Measurements from ENCODE around the gene CSDE1.

- TF ChIP-seq CTCF (IDR thresholded peaks at IDR 0.05), result no peak
- TF ChIP-seq POLR2A (IDR thresholded peaks at IDR 0.05), result no peak
- no peak for TF ChIP-seq POLR2AphosphoS5 (IDR thresholded peaks at IDR 0.05; ENCODE audit: insufficient read depth in 1 of 2, low read depth in 1 of 2)
These were observed 55.0 kb downstream of the CSDE1 start for GRCh38 chr1:114702737-114703136.
